Right lobe of liver (tissue), 4 donors: ENCODE results near the gene LRRC8B.

Experiments
- POLR2A ChIP-seq: fragments of 450-650 bp; IDR thresholded peaks from one replicate; pipeline ENCODE4 v1.6.1; 2017; ENCODE audit warnings: antibody characterized with exemption, mild to moderate bottlenecking
- TF ChIP-seq, protein P1 (sequence below), 4 donors: fragments of 200-600 bp in 3 of 4; fragments of 450-650 bp in 1 of 4; IDR thresholded peaks; one replicate each; pipeline versions ENCODE4 v1.5.1 to v1.8.0; 2016 to 2022; ENCODE audit warnings: antibody characterized with exemption in 4 of 4, mild to moderate bottlenecking in 2 of 4
- donor health status: DM: no; HTN: no; CAD: no.
- donor health status: DM: no; HTN: no; CAD: no.
- donor health status: DM: no; HTN: yes; CAD: no.

DNA sequence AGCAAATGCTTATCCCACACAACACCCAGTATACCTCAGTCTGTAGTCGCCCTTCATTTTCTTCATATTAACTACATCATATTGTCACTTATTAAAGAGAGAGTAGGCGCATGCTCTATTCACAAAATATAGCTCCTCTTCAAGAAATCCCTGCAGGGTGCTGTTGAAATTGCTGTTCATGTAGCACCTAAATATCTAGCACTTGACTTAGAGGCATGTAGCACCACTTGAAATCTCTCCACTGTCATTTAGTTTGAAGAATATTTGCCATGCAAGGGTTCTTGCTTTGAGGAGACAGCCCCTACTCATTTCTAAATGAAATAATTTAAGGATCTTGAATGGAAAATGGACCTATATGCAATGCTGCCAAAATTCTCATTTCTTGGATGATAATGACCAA lies 20.9 kb upstream of the LRRC8B start:
- TF ChIP-seq POLR2A, result no peak
- TF ChIP-seq, protein P1, sequence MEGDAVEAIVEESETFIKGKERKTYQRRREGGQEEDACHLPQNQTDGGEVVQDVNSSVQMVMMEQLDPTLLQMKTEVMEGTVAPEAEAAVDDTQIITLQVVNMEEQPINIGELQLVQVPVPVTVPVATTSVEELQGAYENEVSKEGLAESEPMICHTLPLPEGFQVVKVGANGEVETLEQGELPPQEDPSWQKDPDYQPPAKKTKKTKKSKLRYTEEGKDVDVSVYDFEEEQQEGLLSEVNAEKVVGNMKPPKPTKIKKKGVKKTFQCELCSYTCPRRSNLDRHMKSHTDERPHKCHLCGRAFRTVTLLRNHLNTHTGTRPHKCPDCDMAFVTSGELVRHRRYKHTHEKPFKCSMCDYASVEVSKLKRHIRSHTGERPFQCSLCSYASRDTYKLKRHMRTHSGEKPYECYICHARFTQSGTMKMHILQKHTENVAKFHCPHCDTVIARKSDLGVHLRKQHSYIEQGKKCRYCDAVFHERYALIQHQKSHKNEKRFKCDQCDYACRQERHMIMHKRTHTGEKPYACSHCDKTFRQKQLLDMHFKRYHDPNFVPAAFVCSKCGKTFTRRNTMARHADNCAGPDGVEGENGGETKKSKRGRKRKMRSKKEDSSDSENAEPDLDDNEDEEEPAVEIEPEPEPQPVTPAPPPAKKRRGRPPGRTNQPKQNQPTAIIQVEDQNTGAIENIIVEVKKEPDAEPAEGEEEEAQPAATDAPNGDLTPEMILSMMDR (IDR thresholded peaks at IDR 0.05), result no peak
